ENCODE data around the gene ASTN2. TPM values are rescaled to one million over a fixed set of nuclear protein-coding genes. Genes with fewer than 3 reads are reported as not detected.

Gene ASTN2
- polyA plus RNA-seq, 2 of the 4 experiments (the other 2 are of a cell fraction) = 5.8 to 11.6 TPM

DNA sequence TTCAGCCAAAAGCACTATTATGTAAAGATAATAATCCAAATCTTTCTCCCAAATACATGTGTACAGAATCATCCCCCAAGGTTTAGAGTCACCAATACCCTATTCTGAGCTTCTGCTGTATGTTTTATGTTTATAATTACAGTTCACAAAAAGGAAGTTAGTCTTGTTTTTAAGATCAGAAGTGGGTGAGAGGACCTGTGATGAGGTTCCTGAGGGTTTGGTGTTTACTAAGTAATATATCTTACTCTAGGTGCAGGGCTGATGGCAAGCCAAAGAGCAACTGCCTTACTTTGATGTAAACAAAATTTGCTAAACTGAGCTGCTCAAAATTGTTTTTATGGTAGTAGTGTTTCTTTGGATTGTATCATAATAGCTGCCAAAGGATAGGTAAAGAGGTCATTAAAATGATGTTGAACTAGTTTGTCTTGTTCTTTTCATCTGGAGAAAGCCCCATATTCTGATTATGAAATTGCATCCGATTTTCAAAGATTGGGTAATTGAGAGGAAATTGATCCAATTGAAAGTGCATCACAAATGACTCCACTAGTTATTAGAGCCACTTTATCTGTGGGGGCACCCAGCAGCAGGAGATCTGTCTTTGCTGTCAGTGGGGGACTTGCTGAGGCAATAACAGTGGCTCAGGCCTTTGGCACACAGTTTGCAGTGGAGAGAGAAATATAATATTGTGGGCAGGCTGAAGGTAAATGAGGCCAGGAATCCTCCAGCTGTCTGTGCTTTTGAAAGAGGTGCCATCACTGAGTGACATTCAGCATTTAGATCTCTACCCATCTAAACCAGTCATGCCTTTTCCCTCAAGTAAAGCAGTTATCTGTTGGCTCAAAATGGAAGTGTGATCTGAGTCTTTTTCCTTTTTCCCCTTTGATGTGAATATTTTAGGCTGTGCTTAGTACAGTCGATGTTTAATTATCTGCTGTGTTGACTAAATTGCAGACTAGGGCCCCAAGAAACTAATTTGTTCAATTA lies 713.7 kb downstream of the ASTN2 start:
- FAIRE-seq = no peak

DNA sequence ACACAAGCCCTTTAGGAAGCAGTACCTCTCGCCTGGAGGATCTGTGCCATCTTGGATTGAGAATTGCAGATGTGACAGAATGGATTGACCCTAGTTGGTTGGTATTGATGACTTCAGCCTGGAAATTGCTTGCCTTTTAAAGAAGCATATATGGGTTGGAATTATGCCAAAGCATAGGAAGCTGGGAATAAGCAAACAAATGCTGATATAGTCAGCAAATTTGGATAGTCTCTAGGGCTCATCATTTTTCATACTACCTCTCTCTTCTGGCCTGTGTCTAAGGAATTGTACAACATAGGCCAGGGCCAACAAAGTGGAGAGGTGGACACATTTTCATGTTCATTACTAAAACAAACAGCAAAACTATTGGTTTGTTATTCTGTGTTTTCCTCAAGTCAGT lies 714.6 kb downstream of the ASTN2 start:
- ChIA-PET POLR2A (no interaction called here), CTCF (interaction anchor here (3.4 kb wide), 1 partner anchor 37 kb away, joined by 11 read pairs; no protein-coding TSS in a partner anchor)
- 88% methylated on average over 1 of the region's 1 CpG for WGBS (ENCODE audit: missing lambda C conversion rate)
- H3K4me2 ChIP-seq = no peak overlapping the region
- no peak overlapping the region for H3K27ac ChIP-seq
- DNase-seq (ENCODE audit: low read depth in 1 of 2, low spot score in 1 of 2) = no peak
- no peak overlapping the region for H3K4me3 ChIP-seq
- no peaks in the 10 kb centered on the region for H3K9me3 ChIP-seq
- TF ChIP-seq MAFK (IDR thresholded peaks at IDR 0.05; ENCODE audit: partially characterized antibody) (peak; percentile 45), TP53 (CRISPR knock-in tag; IDR thresholded peaks at IDR 0.05) (no peak), EHF (CRISPR knock-in tag; IDR thresholded peaks at IDR 0.05) (no peak), CHD4 (IDR thresholded peaks at IDR 0.05; ENCODE audit: borderline replicate concordance) (no peak), RNF2 (IDR thresholded peaks at IDR 0.05; ENCODE audit: borderline replicate concordance, low read depth) (no peak)
- TF ChIP-seq, protein P1, sequence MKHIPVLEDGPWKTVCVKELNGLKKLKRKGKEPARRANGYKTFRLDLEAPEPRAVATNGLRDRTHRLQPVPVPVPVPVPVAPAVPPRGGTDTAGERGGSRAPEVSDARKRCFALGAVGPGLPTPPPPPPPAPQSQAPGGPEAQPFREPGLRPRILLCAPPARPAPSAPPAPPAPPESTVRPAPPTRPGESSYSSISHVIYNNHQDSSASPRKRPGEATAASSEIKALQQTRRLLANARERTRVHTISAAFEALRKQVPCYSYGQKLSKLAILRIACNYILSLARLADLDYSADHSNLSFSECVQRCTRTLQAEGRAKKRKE (CRISPR knock-in tag; IDR thresholded peaks at IDR 0.05; ENCODE audit: low read depth) = no peak
- ATAC-seq = no peak
- peaks cover 9% of the 10 kb centered on the region; the same call in 1 of the 3 replicates for H3K4me1 ChIP-seq
- no peak for FAIRE-seq

More for the DNA sequence above, 713.7 kb downstream of the ASTN2 start:
- TF ChIP-seq, protein P2, sequence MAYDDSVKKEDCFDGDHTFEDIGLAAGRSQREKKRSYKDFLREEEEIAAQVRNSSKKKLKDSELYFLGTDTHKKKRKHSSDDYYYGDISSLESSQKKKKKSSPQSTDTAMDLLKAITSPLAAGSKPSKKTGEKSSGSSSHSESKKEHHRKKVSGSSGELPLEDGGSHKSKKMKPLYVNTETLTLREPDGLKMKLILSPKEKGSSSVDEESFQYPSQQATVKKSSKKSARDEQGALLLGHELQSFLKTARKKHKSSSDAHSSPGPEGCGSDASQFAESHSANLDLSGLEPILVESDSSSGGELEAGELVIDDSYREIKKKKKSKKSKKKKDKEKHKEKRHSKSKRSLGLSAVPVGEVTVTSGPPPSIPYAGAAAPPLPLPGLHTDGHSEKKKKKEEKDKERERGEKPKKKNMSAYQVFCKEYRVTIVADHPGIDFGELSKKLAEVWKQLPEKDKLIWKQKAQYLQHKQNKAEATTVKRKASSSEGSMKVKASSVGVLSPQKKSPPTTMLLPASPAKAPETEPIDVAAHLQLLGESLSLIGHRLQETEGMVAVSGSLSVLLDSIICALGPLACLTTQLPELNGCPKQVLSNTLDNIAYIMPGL (CRISPR knock-in tag; IDR thresholded peaks at IDR 0.05; ENCODE audit: borderline replicate concordance) = no peak
- TF ChIP-seq NR3C1 (IDR thresholded peaks at IDR 0.05) = no peak
- H3K4me2 ChIP-seq = no peak overlapping the region
- no peak overlapping the region for H3K27ac ChIP-seq
- H3K4me3 ChIP-seq = no peak overlapping the region
- ChIA-PET POLR2A (no interaction called here), CTCF (no interaction called here)
- DNase-seq (ENCODE audit: low read depth in 1 of 2, low spot score in 1 of 2) = no peak
- ATAC-seq = no peak
- H3K9me3 ChIP-seq = no peaks in the 10 kb centered on the region
- WGBS (ENCODE audit: missing lambda C conversion rate) = 85% methylated on average over 2 of the region's 2 CpGs
- peaks cover 9% of the 10 kb centered on the region; the same call in 1 of the 3 replicates for H3K4me1 ChIP-seq

DNA sequence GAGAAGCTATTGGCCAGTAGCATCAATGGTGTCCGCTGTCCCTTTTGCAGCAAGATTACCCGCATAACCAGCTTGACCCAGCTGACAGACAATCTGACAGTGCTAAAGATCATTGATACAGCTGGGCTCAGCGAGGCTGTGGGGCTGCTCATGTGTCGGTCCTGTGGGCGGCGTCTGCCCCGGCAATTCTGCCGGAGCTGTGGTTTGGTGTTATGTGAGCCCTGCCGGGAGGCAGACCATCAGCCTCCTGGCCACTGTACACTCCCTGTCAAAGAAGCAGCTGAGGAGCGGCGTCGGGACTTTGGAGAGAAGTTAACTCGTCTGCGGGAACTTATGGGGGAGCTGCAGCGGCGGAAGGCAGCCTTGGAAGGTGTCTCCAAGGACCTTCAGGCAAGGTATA lies 717.0 kb downstream of the ASTN2 start:
- Histone ChIP-seq H3K4me1 (peaks cover 19% of the 10 kb centered on the region; the same call in 2 of the 3 replicates), H3K4me2 (no peak overlapping the region), H3K27ac (no peak overlapping the region), H3K4me3 (no peak overlapping the region), H3K9me3 (no peaks in the 10 kb centered on the region)
- 99% methylated on average over 8 of the region's 16 CpGs for WGBS (ENCODE audit: missing lambda C conversion rate)
- TF ChIP-seq HOXB13 (CRISPR knock-in tag; IDR thresholded peaks at IDR 0.05; ENCODE audit: low read depth) (no peak), EHMT2 (IDR thresholded peaks at IDR 0.05; ENCODE audit: low read depth) (no peak), HOXB5 (CRISPR knock-in tag; IDR thresholded peaks at IDR 0.05) (no peak), PHF8 (IDR thresholded peaks at IDR 0.05; ENCODE audit: borderline replicate concordance, low read depth) (no peak), JUN (IDR thresholded peaks at IDR 0.05) (no peak), CEBPB (IDR thresholded peaks at IDR 0.05) (no peak), RAD21 (conservative IDR thresholded peaks at IDR 0.05 in 1 of 2, IDR thresholded peaks at IDR 0.05 in 1 of 2) (no peak), SREBF2 (IDR thresholded peaks at IDR 0.05) (no peak), ZC3H11A (IDR thresholded peaks at IDR 0.05) (no peak), TP53 (CRISPR knock-in tag; IDR thresholded peaks at IDR 0.05) (no peak)
- TF ChIP-seq, protein P3, sequence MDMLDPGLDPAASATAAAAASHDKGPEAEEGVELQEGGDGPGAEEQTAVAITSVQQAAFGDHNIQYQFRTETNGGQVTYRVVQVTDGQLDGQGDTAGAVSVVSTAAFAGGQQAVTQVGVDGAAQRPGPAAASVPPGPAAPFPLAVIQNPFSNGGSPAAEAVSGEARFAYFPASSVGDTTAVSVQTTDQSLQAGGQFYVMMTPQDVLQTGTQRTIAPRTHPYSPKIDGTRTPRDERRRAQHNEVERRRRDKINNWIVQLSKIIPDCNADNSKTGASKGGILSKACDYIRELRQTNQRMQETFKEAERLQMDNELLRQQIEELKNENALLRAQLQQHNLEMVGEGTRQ (IDR thresholded peaks at IDR 0.05) = no peak
- TF ChIP-seq, protein P2 (CRISPR knock-in tag; IDR thresholded peaks at IDR 0.05; ENCODE audit: borderline replicate concordance) = no peak
- TF ChIP-seq, protein P4, sequence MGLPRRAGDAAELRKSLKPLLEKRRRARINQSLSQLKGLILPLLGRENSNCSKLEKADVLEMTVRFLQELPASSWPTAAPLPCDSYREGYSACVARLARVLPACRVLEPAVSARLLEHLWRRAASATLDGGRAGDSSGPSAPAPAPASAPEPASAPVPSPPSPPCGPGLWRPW (IDR thresholded peaks at IDR 0.05) = no peak
- no peak for ATAC-seq
- DNase-seq (ENCODE audit: low read depth in 1 of 2, low spot score in 1 of 2) = no peak
- FAIRE-seq = no peak
- POLR2A ChIA-PET = no interaction called here
- CTCF ChIA-PET = interaction anchor here (3.4 kb wide), 1 partner anchor 39 kb away, joined by 11 read pairs; no protein-coding TSS in a partner anchor
